ENCODE data around the gene ADRA2B. TPM values are rescaled to one million over a fixed set of nuclear protein-coding genes. Genes with fewer than 3 reads are reported as not detected.

Gene ADRA2B
- total RNA-seq, 1 experiment from 2014 or later = 0.28 TPM

GRCh38 chr2:96092573-96092877, 23.8 kb downstream of the ADRA2B start:
- BruUV-seq (replicated peaks) = no TSS peak
- DNase-seq (ENCODE audit: low read depth, low spot score) = no peak
- H3K4me3 ChIP-seq (ENCODE audit: low read depth in 2 of 2, low read length in 2 of 2) = no peak overlapping the region
- ATAC-seq = no peak
- H3K4me1 ChIP-seq (ENCODE audit: control insufficient read depth, insufficient read depth, low read length) = no peaks in the 10 kb centered on the region
- no peak for TF ChIP-seq SIN3A (IDR thresholded peaks at IDR 0.05; ENCODE audit: borderline replicate concordance, insufficient read depth, low read depth, low read length)
- no peak for TF ChIP-seq REST (IDR thresholded peaks at IDR 0.05; ENCODE audit: insufficient read depth in 1 of 2, low read depth in 2 of 2, low read length in 1 of 2)
- TF ChIP-seq POLR2AphosphoS5 (IDR thresholded peaks at IDR 0.05; ENCODE audit: low read depth, low read length) = no peak
- TF ChIP-seq TCF7L2 (IDR thresholded peaks at IDR 0.05; ENCODE audit: low read depth, low read length) = no peak
- TF ChIP-seq CTCF (IDR thresholded peaks at IDR 0.05) = no peak
- intact Hi-C loops (cut with micrococcal nuclease; ENCODE audit: unreplicated experiment) (no loop called here), in situ Hi-C loops (cut with HindIII; ENCODE audit: low pct_unique_long_range_greater_than_20kb, low sequenced_read_pairs) (no loop called here)
- H3K9me3 ChIP-seq (ENCODE audit: control insufficient read depth, insufficient read depth, low read depth, low read length) = no peaks in the 10 kb centered on the region
- ChIA-PET POLR2A (no interaction called here), CTCF (interaction anchor here (0.7 kb wide), 1 partner anchor 82 kb away, joined by 3 read pairs; no protein-coding TSS in a partner anchor)
- H3K36me3 ChIP-seq (ENCODE audit: control insufficient read depth, insufficient read depth, low read length) = no peaks in the 10 kb centered on the region
- no peak overlapping the region for H3K27ac ChIP-seq (ENCODE audit: low read length)
- H3K27me3 ChIP-seq (ENCODE audit: control insufficient read depth, insufficient read depth, low read length) = no peaks in the 10 kb centered on the region

GRCh38 chr2:96091711-96092572, 24.4 kb downstream of the ADRA2B start:
- ChIA-PET POLR2A (no interaction called here), CTCF (interaction anchor here (0.7 kb wide), 1 partner anchor 83 kb away, joined by 3 read pairs; no protein-coding TSS in a partner anchor)
- in situ Hi-C loops (cut with HindIII; ENCODE audit: low pct_unique_long_range_greater_than_20kb, low sequenced_read_pairs) = no loop called here
- intact Hi-C loops (cut with micrococcal nuclease; ENCODE audit: unreplicated experiment) = no loop called here
- TF ChIP-seq SIN3A (IDR thresholded peaks at IDR 0.05; ENCODE audit: borderline replicate concordance, insufficient read depth, low read depth, low read length) (no peak), REST (IDR thresholded peaks at IDR 0.05; ENCODE audit: insufficient read depth in 1 of 2, low read depth in 2 of 2, low read length in 1 of 2) (no peak), POLR2AphosphoS5 (IDR thresholded peaks at IDR 0.05; ENCODE audit: low read depth, low read length) (no peak), CTCF (IDR thresholded peaks at IDR 0.05) (no peak), TCF7L2 (IDR thresholded peaks at IDR 0.05; ENCODE audit: low read depth, low read length) (no peak)
- Histone ChIP-seq H3K4me3 (ENCODE audit: low read depth in 2 of 2, low read length in 2 of 2) (no peak overlapping the region), H3K36me3 (ENCODE audit: control insufficient read depth, insufficient read depth, low read length) (no peaks in the 10 kb centered on the region), H3K27me3 (ENCODE audit: control insufficient read depth, insufficient read depth, low read length) (no peaks in the 10 kb centered on the region), H3K27ac (ENCODE audit: low read length) (no peak overlapping the region), H3K9me3 (ENCODE audit: control insufficient read depth, insufficient read depth, low read depth, low read length) (no peaks in the 10 kb centered on the region), H3K4me1 (ENCODE audit: control insufficient read depth, insufficient read depth, low read length) (no peaks in the 10 kb centered on the region)
- no peak for DNase-seq (ENCODE audit: low read depth, low spot score)
- ATAC-seq = peak; percentile 45
- BruUV-seq (replicated peaks) = no TSS peak
